Left ventricle myocardium inferior (tissue), 1 donor: Measurements from ENCODE around the gene CENATAC. TPM values are rescaled to one million over a fixed set of nuclear protein-coding genes. Genes with fewer than 3 reads are reported as not detected.

Experiments
- DNase-seq: peaks from one replicate; pipeline ENCODE4 v3.0.0-alpha.2; 2020
- H3K27ac ChIP-seq: fragments of 200-600 bp; replicated peaks from 2 replicates; pipeline ENCODE4 v1.8.0; 2021
- H3K27me3 ChIP-seq: fragments of 200-600 bp; 2 replicates; pipeline ENCODE4 v1.8.0; 2021; ENCODE audit warnings: low read depth
- H3K36me3 ChIP-seq: fragments of 200-600 bp; 2 replicates; pipeline ENCODE4 v1.8.0; 2021
- H3K4me1 ChIP-seq: fragments of 200-600 bp; 2 replicates; pipeline ENCODE4 v1.8.0; 2021
- H3K4me3 ChIP-seq: fragments of 200-600 bp; 2 replicates; pipeline ENCODE4 v1.8.0; 2021; ENCODE audit warnings: mild to moderate bottlenecking, moderate library complexity
- H3K9me3 ChIP-seq: fragments of 200-600 bp; replicated peaks from 2 replicates; pipeline ENCODE4 v1.8.0; 2021
- intact Hi-C: fragments of 100-400 bp; cut with micrococcal nuclease; formaldehyde crosslinking; loops from one replicate; pipeline ENCODE4 v1.11.0; 2022
- total RNA-seq: library from RNA; stranded (reverse); fragmentation: NEBNext Ultra II Directional; extraction: Animal tissue kit (Norgen Biotek cat#: 25700); gene quantifications from one replicate; pipeline ENCODE4 v1.2.1, GENCODE V29; 2021
- TF ChIP-seq, protein P1 (sequence below): fragments of 200-600 bp; IDR thresholded peaks from 2 replicates; pipeline ENCODE4 v1.8.0; 2021; ENCODE audit warnings: antibody characterized with exemption, mild to moderate bottlenecking, borderline replicate concordance
- donor health status: DM: no; HTN: yes; CAD: no; lungs with severe emphysema.

Gene CENATAC
- total RNA-seq, 1 donor from 2014 or later, result 9.7 TPM

DNA sequence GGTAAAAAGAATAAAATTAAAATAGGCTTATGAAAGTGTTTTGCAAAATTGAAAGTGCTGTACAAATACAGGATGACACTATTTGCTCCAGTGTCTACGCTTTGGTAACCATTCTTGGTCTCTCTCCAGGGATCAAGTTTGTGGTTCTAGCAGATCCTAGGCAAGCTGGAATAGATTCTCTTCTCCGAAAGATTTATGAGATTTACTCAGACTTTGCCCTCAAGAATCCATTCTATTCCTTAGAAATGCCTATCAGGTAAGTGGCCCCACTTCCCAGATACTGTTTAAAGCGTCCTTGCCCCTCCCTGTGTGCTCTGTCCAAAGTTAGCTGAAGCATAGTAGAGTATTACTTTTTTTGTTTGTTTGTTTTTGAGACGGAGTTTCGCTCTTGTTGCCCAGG lies 23.7 kb downstream of the CENATAC start:
- H3K4me1 ChIP-seq, result peaks cover 62% of the 10 kb centered on the region
- H3K9me3 ChIP-seq, result no peaks in the 10 kb centered on the region
- no peak for DNase-seq
- H3K36me3 ChIP-seq, result peaks cover 52% of the 10 kb centered on the region
- H3K27ac ChIP-seq, result no peak overlapping the region
- TF ChIP-seq, protein P1, sequence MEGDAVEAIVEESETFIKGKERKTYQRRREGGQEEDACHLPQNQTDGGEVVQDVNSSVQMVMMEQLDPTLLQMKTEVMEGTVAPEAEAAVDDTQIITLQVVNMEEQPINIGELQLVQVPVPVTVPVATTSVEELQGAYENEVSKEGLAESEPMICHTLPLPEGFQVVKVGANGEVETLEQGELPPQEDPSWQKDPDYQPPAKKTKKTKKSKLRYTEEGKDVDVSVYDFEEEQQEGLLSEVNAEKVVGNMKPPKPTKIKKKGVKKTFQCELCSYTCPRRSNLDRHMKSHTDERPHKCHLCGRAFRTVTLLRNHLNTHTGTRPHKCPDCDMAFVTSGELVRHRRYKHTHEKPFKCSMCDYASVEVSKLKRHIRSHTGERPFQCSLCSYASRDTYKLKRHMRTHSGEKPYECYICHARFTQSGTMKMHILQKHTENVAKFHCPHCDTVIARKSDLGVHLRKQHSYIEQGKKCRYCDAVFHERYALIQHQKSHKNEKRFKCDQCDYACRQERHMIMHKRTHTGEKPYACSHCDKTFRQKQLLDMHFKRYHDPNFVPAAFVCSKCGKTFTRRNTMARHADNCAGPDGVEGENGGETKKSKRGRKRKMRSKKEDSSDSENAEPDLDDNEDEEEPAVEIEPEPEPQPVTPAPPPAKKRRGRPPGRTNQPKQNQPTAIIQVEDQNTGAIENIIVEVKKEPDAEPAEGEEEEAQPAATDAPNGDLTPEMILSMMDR, result no peak
- H3K4me3 ChIP-seq, result no peak overlapping the region
- intact Hi-C loops, result no loop called here
- H3K27me3 ChIP-seq, result no peaks in the 10 kb centered on the region

DNA sequence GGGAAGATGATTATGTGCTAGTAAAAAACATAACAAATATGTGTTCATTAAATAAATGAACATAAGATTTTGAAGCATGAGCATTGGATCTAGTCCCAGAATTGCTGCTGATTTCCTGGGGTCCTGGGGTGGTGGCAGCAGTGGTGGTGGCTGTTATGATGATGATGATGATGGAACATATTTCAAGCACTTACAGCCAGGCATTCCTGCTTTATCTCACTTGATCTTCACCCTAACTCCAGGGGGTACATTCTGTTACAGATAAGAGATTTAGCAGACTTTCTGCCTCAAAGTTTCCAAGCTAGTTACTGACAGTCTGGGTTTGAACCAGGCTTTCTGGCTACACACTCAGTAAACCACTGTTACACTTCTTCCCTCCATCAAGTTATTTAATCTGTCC lies 25.8 kb downstream of the CENATAC start:
- no peak overlapping the region for H3K4me3 ChIP-seq
- peaks cover 48% of the 10 kb centered on the region for H3K4me1 ChIP-seq
- peaks cover 59% of the 10 kb centered on the region for H3K36me3 ChIP-seq
- no peak for DNase-seq
- no peaks in the 10 kb centered on the region for H3K9me3 ChIP-seq
- no peak overlapping the region for H3K27ac ChIP-seq
- intact Hi-C loops, result no loop called here
- no peaks in the 10 kb centered on the region for H3K27me3 ChIP-seq
- TF ChIP-seq, protein P1, result no peak

DNA sequence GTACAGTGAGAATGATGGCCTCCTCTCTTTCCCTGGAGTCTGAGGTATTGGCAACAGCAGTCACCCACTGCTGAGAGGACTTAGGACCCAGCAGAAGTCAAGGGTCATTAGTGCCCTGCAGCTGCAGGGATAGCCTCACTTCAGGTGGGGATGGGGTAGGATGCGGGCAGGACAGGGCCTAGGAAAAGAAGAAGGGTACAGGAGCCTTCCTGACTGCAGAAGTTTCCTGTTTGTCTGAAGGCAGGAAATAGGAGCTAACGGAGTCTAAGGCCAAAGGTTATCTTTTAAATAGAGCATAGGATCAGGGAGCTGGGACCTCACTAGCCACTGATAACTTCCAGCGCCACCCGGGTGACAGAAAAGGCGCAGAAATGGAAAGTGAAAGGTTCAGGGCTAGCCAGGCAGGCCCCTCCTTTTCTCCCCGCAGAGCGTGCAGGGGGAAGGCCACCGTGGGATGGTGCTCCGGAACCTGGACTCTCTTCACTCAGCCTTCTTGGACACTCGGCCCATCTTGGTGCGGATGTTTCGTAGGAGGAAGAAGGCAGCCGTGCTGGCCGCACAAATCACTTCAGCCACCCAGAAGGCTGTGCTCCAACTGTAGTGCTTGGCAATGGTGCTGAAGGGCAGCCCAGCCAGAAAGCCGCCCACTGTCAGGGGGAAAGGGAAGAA lies 26.6 kb downstream of the CENATAC start:
- no peak for DNase-seq
- no peaks in the 10 kb centered on the region for H3K27me3 ChIP-seq
- peaks cover 48% of the 10 kb centered on the region for H3K4me1 ChIP-seq
- TF ChIP-seq, protein P1, result no peak
- H3K27ac ChIP-seq, result peak overlapping the region; percentile 59
- intact Hi-C loops, result no loop called here
- peaks cover 59% of the 10 kb centered on the region for H3K36me3 ChIP-seq
- H3K9me3 ChIP-seq, result no peaks in the 10 kb centered on the region
- H3K4me3 ChIP-seq, result peak overlapping the region; percentile 8

DNA sequence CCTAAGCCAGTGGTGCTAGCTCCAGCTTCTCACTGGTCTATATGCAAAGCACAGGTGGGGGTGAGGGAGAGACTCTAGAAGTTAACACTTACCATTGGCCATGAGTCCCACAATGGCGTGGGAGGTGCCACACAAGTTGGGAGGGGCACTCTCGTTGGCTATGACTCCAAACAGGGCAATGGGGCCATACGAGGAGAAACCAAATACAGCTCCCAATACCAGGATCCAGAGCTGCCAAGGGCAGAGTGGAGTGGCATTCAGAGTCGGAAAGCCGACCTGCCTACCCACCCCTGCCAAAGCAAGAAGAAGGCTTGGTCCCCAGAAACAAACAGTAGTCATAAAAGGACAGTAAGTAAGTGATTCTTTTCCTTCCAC lies 27.1 kb downstream of the CENATAC start:
- H3K27me3 ChIP-seq, result no peaks in the 10 kb centered on the region
- H3K4me3 ChIP-seq, result peak overlapping the region; percentile 8
- peaks cover 59% of the 10 kb centered on the region for H3K36me3 ChIP-seq
- peaks cover 48% of the 10 kb centered on the region for H3K4me1 ChIP-seq
- intact Hi-C loops, result no loop called here
- no peaks in the 10 kb centered on the region for H3K9me3 ChIP-seq
- TF ChIP-seq, protein P1, result no peak
- no peak for DNase-seq
- peak overlapping the region; percentile 59 for H3K27ac ChIP-seq

DNA sequence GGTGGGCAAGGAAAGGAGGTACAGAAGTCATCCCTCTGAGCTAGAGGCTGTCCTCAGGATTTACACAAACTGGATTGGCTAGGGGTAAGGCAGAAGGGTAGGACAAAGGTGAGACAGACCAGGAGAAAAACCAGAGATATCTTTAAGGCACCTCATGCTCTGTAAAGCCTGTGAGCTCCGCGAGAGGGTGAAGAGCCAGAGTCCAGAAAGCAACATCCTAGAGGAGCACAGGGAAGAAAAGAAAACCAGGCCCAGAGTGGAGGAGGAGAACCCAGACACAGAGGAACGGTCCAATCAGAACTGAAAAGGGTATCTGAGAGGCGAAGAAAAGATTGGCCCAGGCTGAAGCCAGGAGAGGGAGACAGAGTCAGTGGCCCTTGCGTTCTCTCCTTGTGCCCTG lies 27.6 kb downstream of the CENATAC start:
- Histone ChIP-seq H3K4me3 (no peak overlapping the region), H3K27ac (peak overlapping the region; percentile 59), H3K9me3 (no peaks in the 10 kb centered on the region), H3K4me1 (peaks cover 48% of the 10 kb centered on the region), H3K36me3 (peaks cover 59% of the 10 kb centered on the region), H3K27me3 (no peaks in the 10 kb centered on the region)
- intact Hi-C loops, result no loop called here
- TF ChIP-seq, protein P1, result no peak
- no peak for DNase-seq
